HG03457 (cell line): ENCODE measurements around the gene RSKR.
A peak's percentile ranks its signal among the peaks of the same experiment; 100 is the strongest.
"Not testable (repeated sequence)": the region's sequence is repeated elsewhere in the genome, so short reads cannot be mapped to it uniquely, and the experiment has no call there.

Experiments used
- ATAC-seq: cut with Tn5 transposase; IDR thresholded peaks from one replicate; pipeline ENCODE4 v1.9.1; 2021; ENCODE audit warnings: moderate number of reproducible peaks; ENCODE audit not compliant: unreplicated experiment

RSKR gene

GRCh38 chr17:28613931-28614381, at the start of gene RSKR:
RSKR (minus strand) TSS chr17:28614185; CDS start chr17:28614161, 24 bp downstream.
- no peak for ATAC-seq

GRCh38 chr17:28663723-28664122, 49.7 kb upstream of the RSKR start:
- no peak for ATAC-seq

GRCh38 chr17:28662527-28662829, 48.5 kb upstream of the RSKR start:
- no peak for ATAC-seq

GRCh38 chr17:28661635-28662526, 47.9 kb upstream of the RSKR start, which contains the start of the genes SDF2 and SUPT6H:
SDF2 (minus strand) TSS chr17:28661906; CDS start chr17:28661876, 30 bp downstream.
SUPT6H (plus strand) TSS chr17:28662205; CDS start chr17:28673402, 11,197 bp downstream.
- ATAC-seq: peak; percentile 60

- ATAC-seq: not testable (repeated sequence)
These were observed 45.5 kb upstream of the RSKR start for GRCh38 chr17:28659497-28659881.

- ATAC-seq: not testable (repeated sequence)
These were observed 44.9 kb upstream of the RSKR start for GRCh38 chr17:28658766-28659496.

GRCh38 chr17:28658342-28658741, 44.4 kb upstream of the RSKR start:
- ATAC-seq: not testable (repeated sequence)

GRCh38 chr17:28657756-28658155, 43.8 kb upstream of the RSKR start:
- ATAC-seq: no peak

- no peak for ATAC-seq
These were observed 41.2 kb upstream of the RSKR start for GRCh38 chr17:28655160-28655559.

GRCh38 chr17:28648698-28649097, 34.7 kb upstream of the RSKR start:
- no peak for ATAC-seq

GRCh38 chr17:28646039-28646754, 32.2 kb upstream of the RSKR start:
- no peak for ATAC-seq

GRCh38 chr17:28645576-28645939, 31.6 kb upstream of the RSKR start:
- no peak for ATAC-seq

GRCh38 chr17:28644787-28645575, 31.0 kb upstream of the RSKR start, which contains the start of gene BLTP2:
BLTP2 (minus strand) TSS chr17:28645158; CDS start chr17:28645056, 102 bp downstream.
- peak; percentile 69 for ATAC-seq

GRCh38 chr17:28643983-28644786, 30.2 kb upstream of the RSKR start:
- ATAC-seq: no peak

GRCh38 chr17:28641579-28641978, 27.6 kb upstream of the RSKR start:
- ATAC-seq: no peak

- ATAC-seq: no peak
These were observed 21.5 kb upstream of the RSKR start for GRCh38 chr17:28635506-28635905.

- no peak for ATAC-seq
These were observed 20.4 kb upstream of the RSKR start for GRCh38 chr17:28634206-28634865.

GRCh38 chr17:28626818-28627217, 12.8 kb upstream of the RSKR start:
- ATAC-seq: no peak

- no peak for ATAC-seq
These were observed 10.2 kb upstream of the RSKR start for GRCh38 chr17:28624148-28624547.
